GM19438 (cell line): ENCODE measurements around the gene WDR7.

Experiments used
- ATAC-seq: cut with Tn5 transposase; IDR thresholded peaks from one replicate; pipeline ENCODE4 v1.9.1; 2021; ENCODE audit warnings: low read depth; ENCODE audit not compliant: unreplicated experiment

The WDR7 gene

DNA sequence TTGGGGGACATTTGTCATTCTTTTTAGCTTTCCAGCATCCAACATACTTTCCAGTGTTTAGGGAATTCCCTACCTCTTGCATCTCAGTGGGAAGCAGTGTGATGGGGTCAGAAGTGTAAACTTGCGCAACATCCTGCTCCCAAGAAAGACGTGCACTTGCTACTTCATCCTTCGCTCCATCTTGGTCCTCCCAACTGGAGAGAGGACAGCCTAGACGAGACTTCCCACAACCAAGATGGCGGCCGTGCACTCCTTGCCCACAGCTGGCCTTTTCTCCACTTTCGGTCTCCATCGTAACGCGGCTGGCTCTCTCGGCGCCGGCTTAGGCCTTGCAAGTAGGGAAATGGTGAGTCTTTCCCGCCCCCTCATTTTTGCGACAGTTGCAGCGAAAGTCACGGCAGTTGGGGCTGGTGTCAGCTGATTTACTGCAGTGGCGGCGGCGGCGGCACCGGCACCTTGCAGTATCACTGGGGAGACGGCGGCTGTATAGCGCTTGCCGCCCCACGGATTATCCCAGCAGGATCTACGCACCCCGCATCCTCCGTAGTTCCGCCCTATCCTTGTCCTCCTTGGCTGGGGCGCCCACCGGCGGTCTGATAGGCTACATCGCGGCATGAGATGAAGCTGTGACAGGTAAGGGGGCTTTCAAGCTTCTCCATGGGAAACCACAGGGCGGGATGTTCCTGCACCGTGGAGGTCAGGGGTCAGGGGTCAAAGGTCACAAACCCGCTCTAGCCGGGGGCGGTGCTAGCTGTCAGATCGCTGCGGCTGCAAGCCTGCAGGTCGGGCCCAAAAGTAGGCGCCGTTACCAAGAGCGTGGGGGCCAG is at the start of gene WDR7:
Gene WDR7, plus strand, starts transcription at position 416 of the 827 bp plus-strand sequence. CDS start 21,157 bp downstream, outside the sequence.
- ATAC-seq = peak; percentile 96

DNA sequence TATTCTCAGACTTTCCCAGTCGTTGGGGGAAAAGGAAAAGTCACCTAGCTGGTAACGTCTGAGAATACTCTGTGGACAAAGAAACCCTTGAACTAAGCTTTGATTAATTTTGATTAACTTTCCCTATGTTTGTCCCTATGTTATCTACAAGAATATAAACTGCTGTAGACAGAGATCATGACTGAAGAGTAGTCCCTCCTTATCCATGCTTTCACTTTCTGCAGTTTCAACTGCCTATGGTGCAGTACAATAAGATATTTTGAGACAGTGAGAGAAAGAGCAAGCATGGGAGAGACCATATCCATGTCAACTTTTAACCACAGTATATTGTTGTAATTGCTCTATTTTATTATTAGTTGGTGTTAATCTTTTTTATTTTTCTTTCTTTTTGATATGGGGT is 44.5 kb upstream of the WDR7 start:
- no peak for ATAC-seq

DNA sequence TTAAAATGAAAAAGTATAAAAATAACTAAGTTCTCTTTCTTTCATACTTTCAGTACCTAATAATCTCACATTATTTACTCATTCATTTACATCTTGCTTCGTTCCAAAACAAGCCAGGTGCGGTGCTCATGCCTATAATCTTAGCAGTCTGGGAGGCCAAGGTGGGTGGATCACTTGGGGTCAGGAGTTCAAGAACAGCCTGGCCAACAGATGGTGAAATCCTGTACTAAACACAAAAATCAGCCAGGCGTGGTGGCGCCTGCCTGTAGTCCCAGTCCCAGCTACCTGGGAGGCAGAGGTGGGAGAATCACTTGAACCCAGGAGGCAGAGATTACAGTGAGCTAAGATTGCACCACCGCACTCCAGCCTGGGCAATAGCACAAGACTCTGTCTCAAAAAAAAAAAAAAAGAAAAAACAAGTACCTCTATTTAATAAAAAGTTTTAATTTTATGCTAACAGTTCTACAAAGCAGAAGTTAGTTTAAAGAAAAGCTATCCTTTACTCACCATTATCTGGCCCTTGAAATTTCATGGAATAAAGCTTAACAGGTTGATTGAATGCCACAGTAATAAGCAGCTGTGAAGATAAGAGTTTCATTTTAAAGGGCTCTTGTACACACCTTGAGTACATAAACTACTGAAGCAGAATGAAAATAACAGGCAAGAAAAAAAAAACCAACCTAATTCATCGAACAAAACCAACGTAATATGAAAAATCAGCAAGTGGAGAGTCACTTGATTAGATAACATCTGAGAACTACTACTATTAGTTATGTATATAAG is 35.2 kb upstream of the WDR7 start:
- no peak for ATAC-seq

DNA sequence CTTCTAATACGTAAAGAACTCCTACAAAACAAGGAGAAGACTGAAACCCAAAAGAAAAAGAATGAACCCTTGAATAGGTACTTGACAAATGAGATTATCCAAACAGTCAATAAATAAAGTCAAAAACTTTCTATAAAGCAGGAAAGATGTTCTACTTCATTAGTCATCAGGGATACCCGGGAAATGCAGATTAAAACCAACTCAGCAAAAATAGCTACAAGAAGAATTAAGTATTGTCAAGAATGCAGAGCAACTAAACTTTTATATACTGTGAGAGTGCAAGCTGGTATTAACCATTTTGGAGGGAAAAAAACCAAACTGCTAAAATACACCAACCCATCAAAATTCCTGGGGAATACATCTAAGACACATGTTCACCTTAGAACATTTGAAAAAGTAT is 23.2 kb upstream of the WDR7 start:
- ATAC-seq = no peak

DNA sequence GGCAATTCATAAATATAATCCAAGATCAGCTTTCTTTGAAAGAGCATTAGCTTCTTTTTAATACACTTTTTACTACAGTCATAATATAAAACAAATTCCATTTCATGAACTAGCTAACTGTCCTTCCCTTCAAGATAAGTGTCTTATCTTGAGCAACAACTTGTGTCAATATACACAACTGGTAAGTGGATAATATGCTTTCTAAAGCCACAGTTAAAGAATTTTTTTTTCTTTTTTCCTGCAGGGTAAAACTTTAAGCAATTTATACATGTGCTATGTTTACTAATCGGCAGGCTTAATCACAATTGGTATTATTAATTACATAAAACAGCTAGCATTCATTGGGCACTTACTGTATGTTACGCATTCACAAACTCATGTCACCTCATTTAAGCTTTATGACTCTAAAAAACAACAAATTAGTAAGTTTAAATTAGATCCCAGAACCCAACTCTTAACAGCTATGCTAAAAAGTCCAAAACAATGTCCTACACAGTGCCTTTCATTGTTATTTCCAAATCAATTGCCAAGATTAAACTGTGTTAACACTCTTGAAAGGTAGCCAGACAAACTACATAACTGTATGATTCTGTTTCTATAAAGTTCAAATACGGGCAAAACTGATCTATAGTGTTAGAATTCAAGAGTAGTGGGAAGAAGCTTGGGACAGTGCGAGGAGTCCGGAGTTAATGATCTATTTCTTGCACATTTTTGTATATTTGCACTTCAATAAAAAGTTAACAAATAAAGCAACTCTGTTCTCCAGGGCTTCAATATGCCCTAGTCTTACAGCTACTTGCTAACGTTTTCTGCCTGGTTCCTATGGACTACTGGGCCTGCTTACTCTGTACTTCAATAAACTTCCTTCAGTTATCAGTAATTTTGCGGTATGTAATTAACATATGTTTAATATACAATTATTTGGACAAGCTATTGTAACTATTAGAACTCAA is 18.8 kb upstream of the WDR7 start:
- no peak for ATAC-seq

DNA sequence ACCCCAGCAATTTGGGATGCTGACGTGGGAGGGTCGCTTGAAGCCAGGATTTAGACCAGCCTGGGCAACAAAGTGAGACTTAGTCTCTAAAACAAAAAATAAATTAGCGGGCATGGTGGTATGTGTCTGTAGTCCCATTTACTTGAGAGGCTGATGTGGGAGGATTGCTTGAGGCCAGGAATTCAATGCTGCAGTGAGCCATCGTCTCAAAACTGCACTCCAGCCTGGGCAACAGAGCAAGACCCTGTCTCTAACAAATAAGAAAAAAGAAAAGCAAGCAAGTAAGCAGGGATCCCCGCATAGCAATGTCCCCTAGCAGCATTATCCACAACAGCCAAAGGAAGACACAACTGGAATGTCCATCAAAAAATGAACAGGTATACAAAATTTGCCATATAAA is 16.2 kb upstream of the WDR7 start:
- ATAC-seq = no peak

DNA sequence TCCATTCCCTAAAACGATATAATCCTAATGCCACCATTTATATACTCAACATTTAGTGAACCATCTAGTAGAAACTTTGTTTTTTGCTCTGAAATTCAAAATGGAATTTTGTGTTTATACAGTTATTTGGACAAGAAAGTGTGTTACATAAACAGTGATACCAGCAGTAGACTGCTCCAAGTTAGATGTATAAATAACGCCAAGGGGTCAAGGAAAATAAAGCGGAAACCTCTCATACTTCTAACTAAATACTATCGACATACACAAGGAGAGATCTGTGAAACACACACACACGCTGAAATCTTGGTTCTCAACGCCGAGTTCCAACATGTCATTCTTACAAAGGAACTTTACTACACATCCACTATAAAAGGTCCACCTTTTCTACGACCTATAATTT is 14.0 kb upstream of the WDR7 start:
- no peak for ATAC-seq

DNA sequence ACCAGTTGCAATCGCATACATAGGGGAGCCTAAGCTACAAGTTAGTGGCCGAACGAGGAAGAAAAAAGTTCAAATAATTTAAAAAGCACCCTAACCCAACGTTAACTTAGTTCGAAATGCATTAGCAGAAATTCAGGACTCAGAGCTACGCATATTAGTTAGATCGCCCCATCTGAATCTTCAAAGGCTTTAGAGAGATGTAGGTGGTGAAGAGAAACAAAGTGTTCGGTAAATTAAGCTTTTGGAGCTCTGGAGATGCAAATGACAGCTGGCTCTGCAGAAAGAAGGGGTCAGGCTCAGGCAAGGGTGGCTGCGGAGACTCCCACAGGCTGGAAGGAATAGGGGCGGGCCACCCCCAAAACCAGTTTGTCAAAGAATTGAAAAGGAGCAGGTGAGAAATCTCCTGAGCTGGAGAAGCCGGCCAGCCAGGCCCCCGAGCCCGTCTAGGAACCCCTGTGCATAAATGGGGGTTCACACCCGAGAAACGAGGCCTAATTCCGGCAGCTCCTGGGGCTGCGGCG is 13.4 kb upstream of the WDR7 start:
- peak; percentile 12 for ATAC-seq

DNA sequence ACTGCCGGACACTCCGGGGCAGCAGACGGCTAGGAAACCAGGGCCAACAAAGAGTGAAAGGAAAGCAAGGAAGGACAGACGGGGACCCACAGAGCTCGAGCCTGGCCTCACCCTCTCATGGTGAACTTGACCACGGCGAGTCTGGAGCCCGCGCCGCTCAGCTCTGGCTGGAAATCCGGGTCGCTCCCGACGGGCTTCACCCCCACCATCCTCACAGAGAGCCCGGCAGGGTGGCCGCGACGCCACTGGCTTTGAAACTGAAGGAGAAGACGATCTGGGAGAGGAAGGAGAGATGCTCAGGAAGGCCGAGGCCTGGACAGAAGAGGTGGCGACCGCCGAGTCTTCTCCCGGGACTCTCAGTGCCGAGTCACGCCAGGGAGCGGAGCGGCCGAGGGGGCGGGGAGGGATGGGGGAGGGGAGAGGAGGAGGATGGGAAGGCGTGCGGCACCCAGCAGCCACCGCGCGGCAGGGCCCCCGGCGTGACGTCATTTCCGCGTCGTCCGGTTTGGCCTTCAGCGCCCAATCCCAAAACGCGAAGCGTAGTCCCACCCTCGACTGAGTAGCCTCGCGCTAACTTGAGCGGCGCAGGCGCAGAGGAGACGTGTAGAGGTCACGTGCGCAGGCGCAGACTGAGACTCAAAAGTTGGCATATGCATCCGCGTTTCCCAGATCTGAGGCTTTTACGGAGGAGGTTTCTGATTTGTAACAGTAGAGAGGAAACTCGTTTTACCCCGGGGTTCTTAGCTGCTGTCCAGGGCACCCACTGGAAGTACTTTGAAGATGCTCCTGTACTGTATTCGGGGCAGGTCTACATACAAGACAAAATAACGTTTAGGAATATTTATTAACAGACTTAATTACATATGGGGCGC is 12.7 kb upstream of the WDR7 start, which contains the start of gene TXNL1:
Gene TXNL1, minus strand, starts transcription at position 361 of the 872 bp plus-strand sequence. Its CDS starts 152 bp downstream, at position 209.
- ATAC-seq = peak; percentile 93

DNA sequence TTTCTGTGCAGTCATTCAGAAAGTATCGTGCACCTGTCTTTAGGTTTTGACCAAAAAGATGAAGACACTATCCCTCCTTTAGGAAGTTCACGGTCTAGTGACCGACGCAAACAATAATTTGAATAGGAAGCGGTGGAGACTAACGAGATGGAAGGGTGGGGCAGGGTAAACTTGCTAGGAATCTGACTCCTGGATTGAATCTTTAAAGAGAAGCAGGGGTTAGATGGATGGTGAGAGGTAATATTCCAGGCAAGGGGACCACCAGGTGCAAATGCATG is 12.1 kb upstream of the WDR7 start:
- peak; percentile 22 for ATAC-seq

DNA sequence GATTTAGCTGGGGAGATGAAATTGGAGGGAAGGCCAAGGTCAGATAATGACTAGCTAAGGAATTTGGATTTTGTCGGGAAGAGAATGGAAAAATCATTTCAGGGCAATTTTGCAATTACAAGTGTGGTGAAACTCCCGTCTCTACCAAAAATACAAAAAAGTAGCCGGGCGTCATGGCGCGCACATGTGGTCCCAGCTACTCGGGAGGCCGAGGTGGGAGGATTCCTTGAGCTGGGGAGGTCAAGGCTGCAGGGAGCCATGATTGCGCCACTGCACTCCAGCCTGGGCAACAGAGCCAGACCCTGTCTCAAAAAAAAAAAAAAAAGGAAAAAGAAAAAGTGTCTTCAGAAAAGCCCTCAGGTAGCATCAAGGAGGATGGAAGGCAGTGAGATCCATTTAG is 11.6 kb upstream of the WDR7 start:
- ATAC-seq = no peak

DNA sequence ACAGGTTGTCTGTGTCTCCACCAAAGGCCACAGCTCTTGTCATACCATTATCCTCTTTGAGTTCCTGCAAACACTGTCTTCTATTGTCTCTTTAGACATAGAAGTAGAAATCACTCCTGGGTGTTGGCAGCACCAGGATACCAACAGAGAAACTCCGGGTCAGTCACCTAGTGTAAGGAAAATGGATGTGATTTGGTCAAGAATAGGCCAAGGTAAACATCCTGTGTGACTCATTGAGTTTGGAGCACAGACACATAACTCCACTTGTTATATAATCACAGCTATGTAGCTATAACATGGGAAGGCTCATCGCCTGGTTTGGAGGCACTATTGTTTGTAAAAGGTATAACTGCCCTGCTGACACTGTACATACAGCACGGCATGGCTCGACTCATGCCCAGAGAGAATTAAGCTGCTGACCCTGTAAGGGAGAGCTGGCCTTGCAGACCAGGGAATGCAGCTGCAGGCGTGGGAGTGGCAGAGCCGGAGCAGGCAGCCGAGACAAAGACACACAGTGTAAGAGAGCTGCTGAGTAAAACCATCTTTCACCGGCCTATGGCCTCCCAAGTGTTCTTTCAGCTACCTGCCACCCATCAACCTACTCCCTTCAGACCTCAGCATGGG is 9.3 kb upstream of the WDR7 start:
- ATAC-seq = no peak

DNA sequence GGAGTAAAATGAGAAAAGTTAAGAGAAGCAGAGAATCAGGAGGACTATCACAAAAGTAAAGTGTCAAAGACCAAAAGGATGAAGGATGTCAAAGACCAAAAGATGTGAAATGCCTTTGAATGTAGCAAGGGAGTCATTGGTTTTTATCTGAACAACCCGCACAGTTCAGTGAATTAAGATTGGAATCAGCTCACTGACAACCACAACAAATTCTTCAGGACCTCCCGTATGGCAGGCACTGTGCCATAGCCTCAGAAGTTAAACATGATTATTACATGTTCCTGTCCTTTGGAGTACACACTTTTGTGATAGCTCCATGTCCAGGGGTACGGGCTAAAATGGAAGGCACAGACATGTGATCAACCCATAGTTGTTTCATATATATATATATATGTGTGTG is 7.8 kb upstream of the WDR7 start:
- no peak for ATAC-seq

DNA sequence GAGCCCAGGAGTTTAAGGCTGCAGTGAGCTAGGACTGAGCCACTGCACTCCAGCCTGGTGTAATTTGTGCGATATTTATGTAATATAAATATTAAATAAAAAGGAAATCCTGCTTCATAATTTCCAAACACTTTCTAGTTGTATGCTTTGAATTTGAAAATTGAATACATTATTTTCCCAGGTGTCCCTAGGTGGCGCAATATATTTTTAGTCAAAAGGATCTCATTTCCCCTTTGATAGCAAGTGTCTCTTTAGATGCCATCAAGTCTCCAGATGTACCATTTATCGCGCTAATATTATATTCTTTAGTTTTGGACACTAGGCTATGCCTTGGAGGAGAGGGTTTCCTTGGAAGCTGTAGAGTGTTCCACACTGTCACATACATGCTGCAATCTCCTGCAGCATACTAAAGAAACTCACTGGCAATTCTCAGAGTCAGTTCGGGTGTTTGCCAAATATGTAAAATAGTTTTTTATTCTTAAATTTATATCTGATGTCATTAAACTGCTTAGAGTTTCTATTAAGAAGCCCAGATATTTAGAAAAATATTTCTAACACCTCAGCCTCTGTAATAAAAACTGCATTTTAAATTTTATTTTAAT is 5.6 kb upstream of the WDR7 start:
- ATAC-seq = no peak

DNA sequence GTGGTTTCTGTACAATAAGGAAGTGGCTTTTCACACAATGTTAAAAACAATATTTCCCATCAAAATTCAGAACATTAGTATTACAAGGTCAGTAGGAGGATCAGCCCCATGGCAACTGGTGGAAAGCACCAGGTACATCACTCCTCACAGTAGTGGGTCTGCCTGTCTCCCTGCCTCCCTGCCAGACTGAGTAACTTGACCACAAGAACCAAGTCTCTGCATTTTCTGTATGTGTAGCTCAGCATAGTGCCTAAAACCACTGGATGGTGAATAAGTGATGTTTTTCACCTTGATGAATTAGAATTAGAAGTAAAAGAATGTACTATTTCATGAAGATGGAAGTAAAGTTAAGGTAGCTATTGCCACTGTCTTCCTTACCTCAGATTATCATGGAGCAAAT is 4.1 kb upstream of the WDR7 start:
- ATAC-seq = no peak

DNA sequence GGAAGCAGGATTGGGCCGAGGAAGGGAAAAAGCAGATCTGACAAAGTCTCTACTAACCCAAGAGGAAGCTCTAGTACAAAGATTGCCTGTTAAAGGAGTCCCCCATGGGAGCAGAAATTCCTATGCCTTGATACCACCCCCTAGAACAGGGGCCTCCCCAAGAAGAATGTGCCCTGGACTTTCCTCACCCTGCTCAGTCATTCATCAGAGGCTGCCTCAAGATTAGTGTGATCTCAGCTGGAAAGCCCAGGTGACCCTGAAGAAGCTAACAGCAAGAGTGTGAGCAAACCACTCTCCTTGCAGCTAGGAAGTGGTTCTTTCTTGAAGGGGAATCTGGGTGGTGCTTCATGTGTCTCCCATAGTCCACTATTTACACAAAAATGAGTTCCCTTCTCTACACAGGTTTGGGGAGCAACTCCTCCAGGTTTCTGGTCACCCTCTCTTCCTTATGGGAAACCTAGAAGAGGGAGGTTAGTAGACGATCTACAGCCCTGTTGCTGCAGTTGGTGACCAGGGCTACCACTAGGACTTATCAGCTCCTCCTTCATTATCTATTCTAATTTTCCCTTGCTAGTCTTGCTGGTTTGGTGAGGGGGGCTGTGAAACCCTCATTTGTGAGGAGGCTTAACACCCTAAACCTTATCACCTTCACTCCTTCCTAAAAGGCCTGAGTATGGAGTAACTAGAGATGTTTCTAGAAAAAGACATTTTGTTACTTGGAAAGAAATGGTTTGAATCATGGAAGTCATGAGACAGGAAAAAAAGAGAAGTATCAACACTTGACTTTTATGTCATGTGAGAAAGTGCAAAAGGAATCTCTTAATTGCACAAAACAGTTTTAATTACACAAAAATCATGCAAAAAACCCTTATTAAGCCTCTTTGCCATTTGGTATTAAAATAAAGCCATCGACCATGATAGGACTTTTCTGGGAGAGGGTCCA is 2.9 kb upstream of the WDR7 start:
- no peak for ATAC-seq

DNA sequence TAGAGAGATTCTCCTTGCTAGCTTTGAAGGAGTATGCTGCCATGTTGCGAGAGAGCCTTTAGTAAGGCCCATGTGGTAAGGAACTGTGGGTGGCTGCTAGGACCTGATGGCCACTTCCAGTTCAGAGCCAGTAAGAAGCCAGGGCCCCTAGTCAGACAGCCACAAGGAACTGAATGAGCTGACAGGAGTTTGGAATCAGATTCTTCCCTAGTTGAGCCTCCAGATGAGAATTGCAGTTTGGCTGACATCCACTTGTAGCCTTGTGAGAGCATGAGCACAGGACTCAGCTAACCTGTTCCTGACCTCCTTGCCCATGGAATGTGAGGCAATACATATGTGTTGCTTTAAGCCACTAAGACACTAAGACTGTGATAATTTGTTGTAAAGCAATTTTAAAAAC is 1.2 kb upstream of the WDR7 start:
- ATAC-seq = no peak

DNA sequence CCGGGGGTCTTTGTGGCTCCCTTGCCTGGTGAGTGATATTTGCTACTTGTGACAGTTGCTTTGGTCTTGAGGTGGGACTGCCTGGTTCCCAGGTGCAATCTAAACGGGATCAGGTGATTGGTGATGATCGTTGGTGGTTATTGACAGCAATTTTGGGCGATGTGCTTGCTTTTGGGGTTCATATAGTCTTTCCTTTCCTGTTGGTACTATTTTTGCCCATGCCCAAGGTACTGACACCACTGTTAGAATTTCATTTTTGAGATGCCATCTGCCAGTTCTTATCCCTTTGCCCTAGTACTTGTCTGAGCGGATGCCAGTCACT is 573 bp downstream of the WDR7 start:
- ATAC-seq = no peak
